ENCODE data around the gene DNAJA2. TPM values are rescaled to one million over a fixed set of nuclear protein-coding genes. Genes with fewer than 3 reads are reported as not detected.

DNAJA2 gene
- total RNA-seq, 2 donors from 2014 or later, result 65.1 to 68.2 TPM

GRCh38 chr16:46986896-46987295 lies 13.4 kb upstream of the DNAJA2 start:
- H3K4me3 Mint-ChIP-seq, result no peak overlapping the region
- no peaks in the 10 kb centered on the region for H3K27me3 Mint-ChIP-seq (ENCODE audit: insufficient read depth)
- no peak for DNase-seq
- H3K27me3 ChIP-seq (ENCODE audit: control insufficient read depth, insufficient read depth, low read length, poor library complexity, severe bottlenecking), result no peaks in the 10 kb centered on the region
- H3K9ac ChIP-seq (ENCODE audit: extremely low read depth, low read length, poor library complexity, severe bottlenecking), result no peak overlapping the region
- no peak for TF ChIP-seq CTCF (conservative IDR thresholded peaks at IDR 0.05)
- H3K36me3 Mint-ChIP-seq (ENCODE audit: low read depth), result no peaks in the 10 kb centered on the region
- H3K27ac Mint-ChIP-seq, result no peak overlapping the region
- peaks cover 8% of the 10 kb centered on the region for H3K9me3 Mint-ChIP-seq
- no peaks in the 10 kb centered on the region for H3K36me3 ChIP-seq (ENCODE audit: control insufficient read depth, insufficient read depth, low read length)
- 87 to 93% methylated on average over 3 of the region's 3 CpGs for WGBS, 2 experiments (ENCODE audit: insufficient coverage in 1 of 2, insufficient read length in 1 of 2)
- no peak overlapping the region for H3K27ac ChIP-seq (ENCODE audit: low read depth, low read length)
- H3K9me3 ChIP-seq (ENCODE audit: control insufficient read depth, low read length), result peaks cover 6% of the 10 kb centered on the region
- H3K4me1 Mint-ChIP-seq, result no peaks in the 10 kb centered on the region
- no peaks in the 10 kb centered on the region for H3K4me1 ChIP-seq (ENCODE audit: control insufficient read depth, insufficient read depth, low read length)
- no peak overlapping the region for H3K4me3 ChIP-seq (ENCODE audit: low read length)

- H3K4me1 Mint-ChIP-seq, result no peaks in the 10 kb centered on the region
- peaks cover 4% of the 10 kb centered on the region for H3K9me3 Mint-ChIP-seq
- no peak for DNase-seq
- no peak overlapping the region for H3K27ac ChIP-seq (ENCODE audit: low read depth, low read length)
- WGBS, 2 experiments (ENCODE audit: insufficient coverage in 1 of 2, insufficient read length in 1 of 2), result 91% methylated on average over 3 of the region's 3 CpGs; no CpG with 5 or more reads in 1 of the 2 experiments
- no peaks in the 10 kb centered on the region for H3K4me1 ChIP-seq (ENCODE audit: control insufficient read depth, insufficient read depth, low read length)
- no peaks in the 10 kb centered on the region for H3K27me3 ChIP-seq (ENCODE audit: control insufficient read depth, insufficient read depth, low read length, poor library complexity, severe bottlenecking)
- H3K9me3 ChIP-seq (ENCODE audit: control insufficient read depth, low read length), result peaks cover 3% of the 10 kb centered on the region
- TF ChIP-seq CTCF (conservative IDR thresholded peaks at IDR 0.05), result no peak
- no peak overlapping the region for H3K9ac ChIP-seq (ENCODE audit: extremely low read depth, low read length, poor library complexity, severe bottlenecking)
- no peaks in the 10 kb centered on the region for H3K36me3 Mint-ChIP-seq (ENCODE audit: low read depth)
- H3K4me3 ChIP-seq (ENCODE audit: low read length), result no peak overlapping the region
- H3K4me3 Mint-ChIP-seq, result no peak overlapping the region
- H3K27ac Mint-ChIP-seq, result no peak overlapping the region
- no peaks in the 10 kb centered on the region for H3K27me3 Mint-ChIP-seq (ENCODE audit: insufficient read depth)
- H3K36me3 ChIP-seq (ENCODE audit: control insufficient read depth, insufficient read depth, low read length), result no peaks in the 10 kb centered on the region
Observed at GRCh38 chr16:46986438-46986837, 13.0 kb upstream of the DNAJA2 start.

- Mint-ChIP-seq H3K9me3 (no peaks in the 10 kb centered on the region), H3K36me3 (ENCODE audit: low read depth) (no peaks in the 10 kb centered on the region), H3K4me3 (no peak overlapping the region), H3K4me1 (no peaks in the 10 kb centered on the region), H3K27me3 (ENCODE audit: insufficient read depth) (no peaks in the 10 kb centered on the region), H3K27ac (no peak overlapping the region)
- no peaks in the 10 kb centered on the region for H3K4me1 ChIP-seq (ENCODE audit: control insufficient read depth, insufficient read depth, low read length)
- no peak for DNase-seq
- no peak overlapping the region for H3K4me3 ChIP-seq (ENCODE audit: low read length)
- no peak for TF ChIP-seq CTCF (conservative IDR thresholded peaks at IDR 0.05)
- no peak overlapping the region for H3K27ac ChIP-seq (ENCODE audit: low read depth, low read length)
- no peaks in the 10 kb centered on the region for H3K9me3 ChIP-seq (ENCODE audit: control insufficient read depth, low read length)
- no peaks in the 10 kb centered on the region for H3K27me3 ChIP-seq (ENCODE audit: control insufficient read depth, insufficient read depth, low read length, poor library complexity, severe bottlenecking)
- WGBS, 2 experiments (ENCODE audit: insufficient coverage in 1 of 2, insufficient read length in 1 of 2), result 91 to 92% methylated on average over 2 to 4 of the region's 4 CpGs
- H3K9ac ChIP-seq (ENCODE audit: extremely low read depth, low read length, poor library complexity, severe bottlenecking), result no peak overlapping the region
- no peaks in the 10 kb centered on the region for H3K36me3 ChIP-seq (ENCODE audit: control insufficient read depth, insufficient read depth, low read length)
Observed at GRCh38 chr16:46982335-46982734, 8.9 kb upstream of the DNAJA2 start.

All from endodermal cell (in vitro differentiated cells).